HEK293 (cell line): ENCODE measurements around the gene MMS22L.

Source experiments
- ZNF121 ChIP-seq: fragments of 450-650 bp; formaldehyde crosslinking; IDR thresholded peaks from 2 replicates; pipeline ENCODE4 v1.5.1; 2016; ENCODE audit warnings: missing biosample characterization, missing genetic modification characterization
- ZNF555 ChIP-seq: fragments of 450-650 bp; formaldehyde crosslinking; conservative IDR thresholded peaks from 2 replicates; pipeline ENCODE4 v1.5.1; 2017; ENCODE audit warnings: missing biosample characterization, mild to moderate bottlenecking, missing genetic modification characterization, inconsistent platforms

DNA sequence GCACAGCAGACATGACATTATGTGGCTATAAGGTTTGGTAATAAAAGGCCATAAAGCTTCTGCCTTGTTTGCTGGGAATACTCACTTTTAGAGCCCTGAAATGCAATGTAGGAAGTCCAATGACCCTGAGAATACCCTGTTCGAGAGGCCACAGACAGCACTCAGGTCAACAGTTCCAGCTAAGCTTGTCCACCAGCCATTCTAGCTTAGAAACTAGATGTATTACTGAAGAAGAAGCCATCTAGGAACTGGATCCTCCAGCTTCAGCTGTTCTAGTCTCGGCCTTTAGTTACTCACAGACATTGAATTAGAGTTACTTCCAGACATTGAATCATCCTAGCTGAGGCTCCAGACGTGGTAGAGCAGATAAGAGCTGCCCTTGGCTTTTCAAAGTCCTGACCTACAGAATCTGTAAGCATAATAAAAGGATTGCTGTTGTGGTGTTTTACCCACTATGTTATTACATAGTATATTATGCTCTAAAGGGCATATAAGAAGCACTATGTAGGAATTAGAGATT lies 84.9 kb downstream of the MMS22L start:
- TF ChIP-seq ZNF555 (tag by site-specific recombination) (no peak), ZNF121 (tag by site-specific recombination) (no peak)
